GM18507 (cell line): ENCODE data around the gene SBNO2.
"Not testable (repeated sequence)": the region's sequence is repeated elsewhere in the genome, so short reads cannot be mapped to it uniquely, and the experiment has no call there.

Source experiments
- DNase-seq: peaks from one replicate; pipeline ENCODE4 v3.0.0; 2011; ENCODE audit warnings: low read depth; ENCODE audit not compliant: insufficient read length; ENCODE audit errors: extremely low spot score
- FAIRE-seq: peaks from 2 replicates; lab custom pipeline; 2011; peaks lifted over from hg19 to GRCh38; lab: Jason Lieb, UNC

The SBNO2 gene

DNA sequence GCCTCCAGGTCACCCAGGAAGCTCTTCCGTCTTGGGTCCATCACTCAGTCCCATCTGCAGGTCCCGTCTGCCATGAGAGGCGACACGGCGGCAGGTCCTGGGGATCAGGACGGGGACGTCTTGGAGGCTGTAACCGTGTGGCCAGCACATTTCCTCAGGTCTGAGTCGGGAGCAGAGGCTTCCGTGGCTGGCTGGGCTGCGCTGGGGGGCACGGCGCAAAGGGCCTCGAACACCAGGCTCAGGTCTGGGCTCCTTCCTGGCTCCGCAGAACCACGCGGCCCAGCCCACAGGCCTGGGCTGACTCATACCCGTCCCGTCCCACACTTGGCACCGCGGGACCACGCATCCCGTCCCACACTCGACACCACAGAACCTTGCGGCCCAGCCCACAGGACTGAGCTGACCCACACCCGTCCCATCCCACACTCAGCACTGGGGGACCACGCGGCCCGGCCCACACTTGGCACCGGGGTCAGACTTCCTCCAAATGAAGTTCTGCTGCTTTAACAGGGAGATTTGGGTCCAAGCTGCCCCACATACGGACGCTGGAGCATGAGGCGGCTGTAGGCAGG lies 30.2 kb downstream of the SBNO2 start:
- DNase-seq, result no peak
- FAIRE-seq, result no peak

DNA sequence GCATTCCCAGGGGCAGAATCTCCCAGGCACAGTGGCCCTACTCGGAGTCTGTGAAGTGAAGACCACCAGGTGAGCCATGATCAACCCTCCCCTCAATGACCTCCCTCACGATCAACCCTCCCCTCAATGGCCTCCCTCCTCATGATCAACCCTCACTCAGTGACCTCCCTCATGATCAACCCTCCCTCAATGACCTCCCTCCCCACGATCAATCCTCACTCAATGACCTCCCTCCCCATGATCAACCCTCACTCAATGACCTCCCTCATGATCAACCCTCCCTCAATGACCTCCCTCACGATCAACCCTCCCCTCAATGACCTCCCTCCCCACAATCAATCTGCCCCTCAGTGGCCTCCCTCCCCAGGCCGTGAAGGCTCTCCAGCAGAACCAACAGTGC lies 32.1 kb downstream of the SBNO2 start:
- no peak for FAIRE-seq
- no peak for DNase-seq

DNA sequence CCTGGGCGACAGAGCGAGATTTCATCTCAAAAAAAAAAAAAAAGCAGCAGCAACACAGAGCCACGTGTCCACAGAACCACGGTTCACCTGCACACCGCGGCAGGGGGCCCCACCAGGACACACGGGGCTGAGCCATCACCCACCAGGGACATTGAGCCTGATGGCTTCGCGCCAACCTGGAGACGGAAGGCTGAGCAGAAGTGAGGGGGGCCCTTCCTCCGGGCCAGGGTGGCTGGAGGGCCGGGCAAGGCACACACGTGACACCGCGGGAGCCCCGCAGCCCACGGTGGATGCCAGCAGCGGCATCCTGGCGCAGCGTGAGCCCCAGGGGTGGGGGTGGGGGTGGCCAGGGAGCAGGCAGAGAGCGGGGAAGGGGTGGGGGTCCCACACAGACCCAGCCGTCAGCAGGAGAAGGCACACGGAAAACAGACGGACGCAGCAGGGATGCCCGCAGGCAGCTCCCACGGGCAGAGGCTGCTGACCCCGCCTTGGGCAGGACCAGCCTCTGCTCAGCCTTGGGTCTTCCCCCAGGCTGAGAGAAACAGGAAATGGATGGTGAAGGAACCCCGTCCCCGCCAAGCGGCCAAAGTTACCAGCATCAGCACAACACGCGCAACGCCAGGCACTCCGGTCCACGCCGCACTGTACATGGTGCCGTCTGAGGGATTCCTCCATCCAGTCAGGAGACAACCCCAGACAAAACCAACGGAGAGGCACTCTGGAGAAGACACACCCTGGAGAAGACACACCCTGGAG lies 33.6 kb downstream of the SBNO2 start:
- no peak for DNase-seq
- no peak for FAIRE-seq

DNA sequence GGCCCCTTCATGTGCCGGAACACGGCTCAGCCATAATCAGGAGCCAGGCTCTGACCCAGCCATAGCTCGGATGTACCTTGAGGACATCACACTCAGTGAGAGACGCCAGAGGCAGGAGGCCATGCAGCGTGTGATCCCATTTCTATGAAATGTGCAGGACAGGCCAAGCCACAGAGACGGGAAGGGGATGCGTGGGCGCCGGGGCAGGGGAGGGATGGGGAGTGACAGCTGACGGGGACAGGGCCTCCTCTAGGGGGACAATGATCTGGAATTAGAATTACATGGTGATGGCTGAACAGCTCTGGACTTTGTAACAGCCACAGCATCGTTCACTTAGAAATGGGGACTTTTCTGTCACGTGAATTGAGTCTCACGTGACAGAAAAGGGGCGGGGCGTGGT lies 34.9 kb downstream of the SBNO2 start:
- DNase-seq (no peak), FAIRE-seq (no peak)

DNA sequence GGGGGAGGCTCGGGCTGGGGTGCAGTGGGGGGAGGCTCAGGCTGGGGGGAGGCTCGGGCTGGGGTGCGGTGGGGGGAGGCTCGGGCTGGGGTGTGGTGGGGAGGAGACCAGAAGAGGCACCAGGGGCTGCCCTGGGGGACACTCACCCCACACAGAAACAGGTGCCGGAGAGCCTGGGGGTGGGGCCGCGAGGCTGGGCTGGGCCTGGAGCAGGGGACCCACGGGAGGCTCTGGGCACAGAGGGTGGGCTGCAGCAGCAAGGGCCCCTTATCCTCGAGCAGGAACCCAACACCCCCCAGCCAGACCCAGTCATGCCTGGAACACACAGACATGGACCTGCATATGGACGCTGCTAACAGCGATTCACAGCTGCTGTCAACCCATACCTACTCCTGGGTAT lies 35.9 kb downstream of the SBNO2 start:
- FAIRE-seq (no peak), DNase-seq (no peak)

DNA sequence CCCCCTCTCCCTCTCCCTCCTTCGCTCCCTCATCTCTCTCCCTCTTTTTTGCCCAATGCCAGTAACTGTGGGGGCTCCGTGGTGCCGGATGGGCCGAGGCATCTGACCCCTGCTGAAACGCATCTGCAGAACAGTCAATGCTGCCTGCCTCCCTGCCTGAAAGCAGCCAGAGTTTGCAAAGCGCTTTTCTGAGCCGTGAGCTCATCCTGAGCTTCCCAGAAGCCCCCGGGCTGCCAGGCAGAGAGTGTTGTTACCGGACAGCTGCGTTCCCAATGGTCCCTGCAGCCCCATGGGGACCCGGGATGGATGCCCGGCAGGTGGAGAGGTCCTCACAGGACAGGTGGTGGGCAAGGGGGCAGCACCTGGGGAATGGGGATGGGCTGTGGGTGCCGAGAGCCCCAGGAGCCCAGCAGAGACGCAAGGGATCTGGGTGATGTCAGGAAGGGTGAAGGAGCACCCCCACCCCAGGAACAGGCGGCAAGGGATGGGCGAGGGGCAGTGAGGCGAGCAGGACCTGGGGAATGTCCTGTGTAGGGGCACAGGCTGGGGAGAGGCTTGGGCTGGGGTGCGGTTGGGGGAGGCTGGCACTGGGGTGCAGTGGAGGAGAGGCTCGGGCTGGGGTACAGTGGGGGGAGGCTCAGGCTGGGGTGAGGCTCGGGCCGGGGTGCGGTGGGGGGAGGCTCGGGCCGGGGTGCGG lies 37.3 kb downstream of the SBNO2 start:
- DNase-seq (no peak), FAIRE-seq (no peak)

DNA sequence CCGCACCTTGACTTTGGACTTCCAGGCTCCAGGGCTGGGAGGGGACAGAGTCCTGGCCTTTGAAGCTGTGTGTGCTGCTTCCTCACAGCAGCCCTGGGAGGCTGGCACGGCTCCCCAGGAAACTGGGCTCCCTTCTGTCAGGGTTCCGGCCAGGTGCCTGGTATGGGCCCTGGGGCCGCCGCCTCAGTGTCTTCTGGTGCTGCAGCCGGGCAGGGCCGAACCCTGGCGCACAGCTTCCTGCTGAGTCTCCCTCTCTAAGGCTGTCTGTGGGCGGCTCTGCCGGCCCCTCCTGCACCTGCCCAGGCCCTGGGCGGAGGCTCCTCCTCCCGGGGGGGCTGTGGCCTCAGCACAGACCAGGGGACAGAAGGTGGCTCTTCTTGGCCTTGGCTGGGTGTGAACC lies 37.9 kb downstream of the SBNO2 start:
- no peak for DNase-seq
- no peak for FAIRE-seq

DNA sequence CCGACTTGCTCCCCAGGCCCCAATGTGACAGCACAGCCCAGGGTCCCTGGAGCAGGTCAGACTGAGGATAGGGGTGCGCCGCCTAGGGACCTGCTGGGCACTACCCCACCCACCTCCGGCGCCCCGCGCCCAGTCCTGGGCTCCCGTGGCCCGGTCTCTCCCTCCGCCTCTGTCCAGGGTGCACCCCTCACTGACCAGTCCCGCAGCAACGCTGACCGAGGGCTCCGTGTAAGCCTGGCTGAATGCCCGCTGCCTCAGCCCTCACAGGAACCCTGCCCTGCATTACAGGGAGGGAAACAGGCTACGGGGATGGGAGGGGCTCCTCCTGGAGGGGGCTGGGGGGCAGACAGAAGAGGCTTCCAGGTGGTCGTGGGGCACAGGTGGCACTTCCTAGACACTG lies 38.6 kb downstream of the SBNO2 start:
- FAIRE-seq (no peak), DNase-seq (no peak)

DNA sequence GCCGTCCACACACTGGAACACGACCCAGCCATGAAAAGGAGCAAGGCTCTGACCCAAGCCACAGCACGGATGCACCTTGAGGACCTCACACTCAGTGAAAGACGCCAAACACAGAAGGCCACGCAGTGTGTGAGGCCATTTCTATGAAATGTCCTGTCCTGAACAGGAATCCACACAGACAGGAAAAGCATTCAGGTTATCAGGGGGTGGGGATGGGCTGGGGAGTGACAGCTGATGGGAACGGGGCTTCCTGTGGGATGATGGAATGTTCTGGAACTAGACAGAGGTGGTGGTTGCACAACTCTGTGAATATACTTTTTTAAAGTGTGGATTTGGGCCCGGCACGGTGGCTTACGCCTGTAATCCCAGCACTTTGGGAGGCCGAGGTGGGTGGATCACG lies 39.6 kb downstream of the SBNO2 start:
- DNase-seq (no peak), FAIRE-seq (no peak)

DNA sequence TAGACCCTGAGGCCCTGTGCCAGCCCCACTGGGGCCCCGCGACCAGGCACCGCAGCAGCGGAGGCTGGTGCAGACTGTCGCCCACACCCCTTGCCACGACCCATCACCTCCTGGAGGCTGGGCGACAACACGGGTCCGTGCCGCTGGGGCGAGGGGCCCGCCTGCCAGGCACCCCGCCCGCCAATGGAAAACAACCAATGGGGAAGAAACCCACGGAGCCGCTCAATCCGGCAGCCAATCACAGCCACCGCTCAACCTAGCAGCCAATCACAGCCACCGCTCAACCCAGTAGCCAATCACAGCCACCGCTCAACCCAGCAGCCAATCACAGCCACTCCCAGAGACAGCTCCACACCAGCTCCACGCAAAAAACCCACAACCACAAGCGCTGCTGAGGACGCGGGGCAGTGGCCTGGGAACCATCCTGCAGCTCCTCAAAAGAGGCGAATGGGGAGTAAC lies 40.6 kb downstream of the SBNO2 start:
- DNase-seq, result peak; percentile 88
- FAIRE-seq, result peak; percentile 94

DNA sequence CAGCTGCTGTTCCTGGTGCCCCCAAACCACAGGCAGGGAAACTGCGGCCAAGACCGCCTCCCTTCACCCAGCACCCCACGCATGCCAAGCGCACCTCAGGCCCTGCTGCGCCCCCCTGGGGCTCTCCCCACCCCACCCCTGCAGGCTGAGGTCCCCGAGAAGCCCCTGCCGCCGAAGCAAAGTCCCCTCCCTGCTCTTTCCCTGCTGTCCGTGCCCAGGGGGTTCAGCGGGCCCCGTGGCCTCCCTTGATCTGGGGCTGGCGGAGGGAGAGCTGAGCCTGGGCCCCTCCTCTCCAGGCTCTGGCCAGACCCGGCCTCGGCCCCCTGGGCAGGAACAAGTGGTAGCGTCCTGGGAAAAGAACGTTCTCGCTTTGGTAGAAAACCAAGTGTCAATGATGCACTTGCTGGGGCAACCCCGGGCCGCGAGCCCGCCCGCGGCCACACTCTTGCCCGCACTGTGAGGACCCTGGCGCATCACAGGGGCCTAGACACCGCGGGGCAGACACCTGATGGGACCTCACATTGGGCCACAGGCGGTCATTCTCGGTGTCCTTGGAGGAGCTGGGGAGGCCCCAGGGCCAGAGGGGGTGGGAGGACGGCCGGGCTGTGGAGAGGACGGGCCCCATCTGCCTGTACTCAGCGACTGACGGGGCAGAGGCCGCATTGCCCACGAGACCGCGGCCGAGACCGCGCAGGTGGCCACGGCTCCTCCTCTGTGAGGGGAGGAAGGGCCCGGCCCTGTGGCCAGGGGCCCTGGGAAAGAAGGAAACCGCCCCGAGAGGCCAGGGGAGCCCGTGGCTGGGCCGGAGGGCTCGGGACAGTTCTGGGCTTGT lies 41.3 kb downstream of the SBNO2 start:
- DNase-seq (no peak), FAIRE-seq (no peak)

DNA sequence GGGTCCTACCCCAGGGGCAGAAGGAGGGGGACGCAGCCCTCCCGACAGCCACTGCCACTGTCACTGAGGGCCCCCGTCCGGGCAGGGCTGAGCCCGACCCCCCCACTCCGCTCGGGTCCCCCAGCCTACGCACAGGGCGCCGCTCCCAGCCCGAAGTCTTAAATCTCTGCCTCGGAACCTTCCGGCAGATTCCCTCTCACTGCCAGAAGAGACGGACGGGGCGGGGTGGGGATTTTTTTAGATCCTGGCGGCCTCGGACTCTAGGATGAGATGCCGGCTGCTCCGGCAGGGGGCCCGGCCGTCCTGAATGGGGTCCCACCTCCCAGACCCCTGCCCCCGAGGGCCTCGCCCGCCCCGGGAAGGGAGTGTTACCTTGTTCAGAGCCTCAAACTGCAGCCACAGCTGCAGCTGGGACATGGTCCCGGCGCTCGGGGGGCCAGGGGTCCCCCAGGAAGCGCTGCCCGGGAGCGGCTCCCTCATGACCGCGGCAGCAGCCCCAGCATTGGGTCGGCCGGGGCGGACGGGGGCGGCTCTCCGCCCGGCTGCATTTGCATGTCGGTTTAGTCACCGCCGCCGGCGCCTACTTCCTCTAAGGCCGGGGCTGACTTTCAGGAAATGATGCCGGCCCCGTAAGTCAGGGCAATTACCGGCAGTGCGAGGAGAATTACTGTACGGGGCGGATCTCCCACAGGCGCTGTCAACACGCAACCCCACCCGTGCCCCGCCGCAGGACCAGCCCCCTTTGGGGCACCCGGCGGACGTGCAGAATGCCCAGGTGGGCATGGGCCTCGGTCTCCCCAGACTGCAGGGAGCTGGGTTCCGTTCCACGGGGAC lies 42.1 kb downstream of the SBNO2 start:
- FAIRE-seq (peak; percentile 89), DNase-seq (peak; percentile 70)

DNA sequence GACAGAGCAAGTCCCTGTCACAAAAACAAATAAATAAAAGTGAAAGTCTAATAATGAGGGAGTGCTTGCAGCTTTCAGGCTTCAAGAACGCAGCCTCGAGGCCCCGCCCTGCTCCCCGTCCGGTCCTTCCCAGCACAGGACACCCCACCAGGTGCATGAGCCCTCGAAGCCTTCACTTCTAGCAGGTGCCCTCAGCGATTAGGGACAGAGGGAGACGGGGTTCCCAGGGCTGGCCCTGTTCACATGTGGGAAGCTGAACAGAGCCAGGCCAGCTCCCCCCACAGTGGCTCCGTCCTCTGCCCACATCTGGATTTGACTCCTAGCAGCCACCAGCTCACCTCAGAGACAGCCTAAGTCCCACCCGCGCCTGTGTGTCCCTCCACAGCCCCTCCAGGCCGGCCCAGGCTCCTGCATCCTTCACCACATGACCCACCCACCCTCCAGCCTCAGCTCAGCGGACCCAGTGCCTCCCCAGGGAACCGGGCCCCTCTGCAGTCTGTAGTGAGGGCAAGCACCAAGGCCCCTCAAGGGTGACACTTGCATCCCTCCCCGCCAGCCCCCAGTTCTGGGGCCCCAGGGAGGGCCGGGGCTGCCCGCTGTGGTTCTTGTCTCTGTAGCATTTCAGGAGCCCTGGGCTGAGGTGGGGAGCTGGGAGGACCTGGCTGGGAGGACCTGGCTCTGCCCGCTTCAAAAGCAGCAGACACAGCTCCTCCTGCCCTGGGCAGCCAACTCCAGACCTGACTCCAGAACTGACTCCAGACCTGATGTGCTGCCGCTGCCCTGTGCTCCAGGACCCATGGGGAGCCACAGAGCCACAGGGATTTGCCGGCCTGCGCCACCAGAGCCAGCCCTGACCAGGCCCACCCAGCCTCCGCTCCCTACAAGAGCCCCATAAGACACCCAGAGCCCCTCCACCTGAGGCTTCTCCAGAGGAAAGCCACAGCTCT lies 43.0 kb downstream of the SBNO2 start:
- DNase-seq, result no peak
- peak; percentile 83 for FAIRE-seq

DNA sequence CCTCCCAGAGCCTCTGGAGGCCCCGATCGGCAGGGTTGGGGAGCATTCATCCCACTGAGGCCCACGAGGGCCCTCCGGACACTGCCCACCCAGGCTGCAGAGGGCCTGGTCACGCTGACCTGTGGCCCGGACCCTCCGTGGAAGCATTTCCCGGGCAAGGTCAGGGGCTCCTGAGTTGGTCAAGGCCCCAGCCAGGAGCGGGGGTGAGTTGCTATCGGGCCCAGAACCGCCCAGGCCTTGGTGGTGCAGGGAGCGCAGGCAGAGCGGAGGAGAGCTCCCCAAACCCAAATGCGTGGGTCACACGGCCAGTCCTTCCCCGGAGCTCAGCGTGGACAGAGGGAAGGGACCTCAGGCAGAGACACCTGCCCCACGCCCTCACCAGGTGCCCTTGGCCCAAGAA lies 44.5 kb downstream of the SBNO2 start:
- DNase-seq (no peak), FAIRE-seq (no peak)

DNA sequence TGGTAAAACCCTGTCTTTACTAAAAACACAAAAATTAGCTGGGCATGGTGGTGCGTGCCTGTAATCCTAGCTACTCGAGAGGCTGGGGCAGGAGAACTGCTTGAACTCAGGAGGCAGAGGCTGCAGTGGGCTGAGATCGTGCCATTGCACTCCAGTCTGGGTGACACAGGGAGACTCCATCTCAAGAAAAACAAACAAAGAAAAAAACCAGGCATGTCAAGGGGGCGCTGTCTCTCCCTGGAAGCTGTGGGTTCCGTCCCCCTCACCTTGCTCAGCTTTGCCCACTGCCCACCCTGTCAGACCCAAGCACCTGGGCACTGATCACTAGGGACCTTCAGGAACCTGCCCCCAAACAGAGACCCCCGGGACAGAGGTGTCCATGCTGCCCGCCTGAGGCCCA lies 45.0 kb downstream of the SBNO2 start:
- not testable (repeated sequence) for DNase-seq, FAIRE-seq

DNA sequence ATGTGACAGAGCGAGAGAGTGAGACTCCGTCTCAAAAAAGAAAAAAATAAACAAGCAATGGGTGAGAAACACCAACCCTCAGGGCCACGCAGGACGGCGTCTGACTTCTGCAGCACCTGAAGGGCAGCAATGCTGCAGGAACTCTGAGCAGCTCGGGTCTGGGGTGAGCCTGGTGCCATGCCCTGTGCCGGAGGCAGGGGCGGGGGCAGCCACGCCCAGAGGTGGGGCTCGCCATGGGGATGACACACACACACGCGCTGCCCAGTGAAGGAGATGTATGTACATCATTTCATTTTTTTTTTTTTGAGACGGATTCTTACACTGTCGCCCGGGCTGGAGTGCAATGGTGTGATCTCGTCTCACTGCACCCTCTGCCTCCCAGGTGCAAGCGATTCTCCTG lies 46.0 kb downstream of the SBNO2 start:
- DNase-seq (no peak), FAIRE-seq (no peak)

DNA sequence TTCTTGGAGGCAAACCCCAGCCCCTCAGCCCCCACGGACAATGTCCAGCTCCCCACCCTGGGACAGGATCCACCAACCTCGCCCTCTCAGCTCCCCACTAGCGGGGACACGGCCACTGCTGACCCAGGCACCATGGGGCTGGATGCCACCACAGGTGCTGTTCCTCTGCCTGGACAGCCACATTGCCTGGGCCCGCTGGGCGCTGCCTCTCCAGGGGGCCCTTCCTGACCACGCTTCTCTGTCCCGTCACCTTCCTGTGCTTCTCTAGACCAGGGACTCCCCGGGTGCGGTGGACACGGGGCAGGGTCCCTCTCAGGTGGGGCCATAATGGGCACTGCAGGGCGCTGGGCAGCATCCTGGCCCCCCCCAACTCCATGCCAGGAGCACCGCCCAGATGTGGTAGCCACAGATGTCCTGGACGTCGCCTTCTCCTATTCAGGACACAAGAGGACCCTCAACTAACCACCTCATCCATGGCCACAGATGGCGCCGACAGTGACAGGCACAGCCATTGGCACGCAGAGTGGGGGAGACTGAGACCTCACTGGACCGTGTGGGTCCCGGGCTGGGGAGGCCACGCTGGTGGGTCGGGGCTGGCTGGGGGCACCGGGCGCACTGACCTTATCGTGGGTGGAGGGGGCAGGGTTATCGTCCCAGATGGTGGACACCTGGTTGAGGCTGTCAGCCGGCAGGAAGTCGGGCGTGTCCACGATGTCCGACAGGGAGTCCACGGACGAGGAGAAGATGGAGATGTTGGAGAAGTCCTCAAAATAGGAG lies 46.9 kb downstream of the SBNO2 start:
- FAIRE-seq (no peak), DNase-seq (no peak)
